Muscle of arm (tissue), 14 donors: ENCODE data around the gene FOXS1. TPM values are rescaled to one million over a fixed set of nuclear protein-coding genes. Genes with fewer than 3 reads are reported as not detected.
A peak's percentile ranks its signal among the peaks of the same experiment; 100 is the strongest.

Experiments
- DNase-seq: peaks from one replicate; pipeline ENCODE4 v3.0.0-alpha.2; 2013
- long read RNA-seq, 11 donors: transcript quantifications; one replicate each; lab custom pipeline, GENCODE V29; 2026
- polyA plus RNA-seq, 12 donors: library from polyadenylated mRNA; unstranded; fragments of 120-200 nt; gene quantifications; one replicate each; pipeline ENCODE4 v1.2.1, GENCODE V29; 2013; ENCODE audit not compliant: insufficient read length in 12 of 12

The FOXS1 gene
- polyA plus RNA-seq = 10 to 100 TPM in 1 of 12 donors, 1 to 10 TPM in 10, not detected in 1; 3.9 to 10.5 (median 4.7) TPM
- long read RNA-seq, donor 1, partial matches to known transcripts = 0 of 1 reads
- long read RNA-seq, donor 1, other reads (novel, unspliced or antisense) = 0 of 1 reads
- long read RNA-seq, donor 2, transcript FOXS1-201 (1 exons, 1,319 nt) = major isoform, 5 of 5 reads
- long read RNA-seq, donor 2, partial matches to known transcripts = 0 of 5 reads
- long read RNA-seq, donor 2, other reads (novel, unspliced or antisense) = 0 of 5 reads
- long read RNA-seq, donor 3, transcript FOXS1-201 (1 exons, 1,319 nt) = major isoform, 5 of 5 reads
- long read RNA-seq, donor 3, partial matches to known transcripts = 0 of 5 reads
- long read RNA-seq, donor 3, other reads (novel, unspliced or antisense) = 0 of 5 reads
- long read RNA-seq, donor 4, partial matches to known transcripts = 0 of 3 reads
- long read RNA-seq, donor 4, other reads (novel, unspliced or antisense) = 0 of 3 reads
- long read RNA-seq, donor 5, transcript FOXS1-201 (1 exons, 1,319 nt) = major isoform, 5 of 5 reads
- long read RNA-seq, donor 5, partial matches to known transcripts = 0 of 5 reads
- long read RNA-seq, donor 5, other reads (novel, unspliced or antisense) = 0 of 5 reads
- long read RNA-seq, donor 6, partial matches to known transcripts = 0 of 4 reads
- long read RNA-seq, donor 6, other reads (novel, unspliced or antisense) = 0 of 4 reads
- long read RNA-seq, donor 7, partial matches to known transcripts = 0 of 2 reads
- long read RNA-seq, donor 7, other reads (novel, unspliced or antisense) = 0 of 2 reads
- long read RNA-seq, donor 8, transcript FOXS1-201 (1 exons, 1,319 nt) = major isoform, 7 of 7 reads
- long read RNA-seq, donor 8, partial matches to known transcripts = 0 of 7 reads
- long read RNA-seq, donor 8, other reads (novel, unspliced or antisense) = 0 of 7 reads
- long read RNA-seq, donor 9, transcript FOXS1-201 (1 exons, 1,319 nt) = major isoform, 8 of 8 reads
- long read RNA-seq, donor 9, partial matches to known transcripts = 0 of 8 reads
- long read RNA-seq, donor 9, other reads (novel, unspliced or antisense) = 0 of 8 reads
- long read RNA-seq, donor 10, transcript FOXS1-201 (1 exons, 1,319 nt) = major isoform, 5 of 5 reads
- long read RNA-seq, donor 10, partial matches to known transcripts = 0 of 5 reads
- long read RNA-seq, donor 10, other reads (novel, unspliced or antisense) = 0 of 5 reads
- long read RNA-seq, donor 11, partial matches to known transcripts = 0 of 4 reads
- long read RNA-seq, donor 11, other reads (novel, unspliced or antisense) = 0 of 4 reads

DNA sequence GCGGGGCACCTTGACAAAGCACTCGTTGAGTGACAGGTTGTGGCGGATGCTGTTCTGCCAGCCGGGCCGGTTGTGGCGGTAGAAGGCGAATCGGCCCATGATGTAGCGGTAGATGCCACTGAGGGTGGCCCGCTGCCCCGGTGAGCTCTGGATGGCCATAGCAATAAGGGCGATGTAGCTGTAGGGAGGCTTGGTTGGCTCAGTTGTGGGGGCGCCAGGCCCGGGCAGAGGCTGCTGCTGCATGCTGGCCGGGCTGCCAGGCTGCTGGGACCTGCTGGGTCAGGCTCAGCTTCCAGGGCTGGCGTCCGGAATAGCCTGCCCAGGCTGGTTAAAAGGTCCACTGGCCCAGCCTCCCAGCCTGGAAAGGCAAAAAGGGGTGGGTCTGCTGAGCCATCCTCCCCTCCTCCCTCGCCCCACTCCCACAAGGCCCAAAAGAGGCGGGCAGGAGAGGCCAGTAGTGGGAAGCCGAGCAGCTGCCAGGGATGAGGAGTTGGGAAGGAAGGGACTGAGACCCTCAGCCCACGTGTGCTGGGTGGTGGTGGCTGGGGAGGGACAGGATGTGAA lies at the start of gene FOXS1:
FOXS1 (minus strand) TSS at position 305 of the 564 bp plus-strand sequence; CDS start at position 243, 62 bp downstream.
- DNase-seq = no peak

DNA sequence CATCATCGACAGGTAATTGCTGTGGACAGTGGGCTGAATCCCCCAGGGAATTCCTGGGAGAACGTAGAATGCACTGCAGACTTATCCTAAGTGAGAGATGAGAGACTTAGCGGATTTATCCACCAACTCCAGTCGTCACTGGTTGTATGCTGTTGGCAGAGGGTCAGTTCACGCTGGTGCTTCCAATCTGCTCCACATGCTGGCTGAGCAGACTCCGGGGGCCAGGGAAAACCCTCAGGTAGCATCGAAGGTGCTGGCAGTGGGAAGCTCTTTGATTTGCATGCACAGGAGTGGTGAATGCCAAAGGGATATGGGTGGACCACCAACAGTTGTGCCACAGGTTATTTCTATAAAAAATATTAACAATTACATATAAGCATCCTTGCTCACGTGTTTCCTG lies 45.2 kb upstream of the FOXS1 start:
- no peak for DNase-seq

DNA sequence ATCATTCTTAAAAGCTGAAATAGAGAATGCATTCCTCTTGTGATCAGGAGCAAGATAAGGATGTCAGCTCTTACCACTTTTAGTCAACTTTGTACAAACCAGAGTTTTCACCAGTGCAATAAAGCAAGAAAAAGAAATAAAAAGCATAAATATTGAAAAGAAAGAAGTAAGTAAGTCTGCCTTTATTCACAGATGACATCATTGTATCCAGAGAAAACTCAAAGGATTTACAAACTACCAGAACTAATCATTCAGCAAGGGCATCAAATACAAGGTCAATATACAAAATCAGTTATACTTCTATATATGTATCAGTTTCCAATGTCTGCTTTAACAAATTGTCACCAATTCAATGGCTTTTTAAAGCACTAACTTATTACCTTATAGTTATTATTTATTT lies 38.4 kb upstream of the FOXS1 start:
- DNase-seq = no peak

- no peak for DNase-seq
These were observed 36.5 kb upstream of the FOXS1 start for GRCh38 chr20:31881945-31882344.

DNA sequence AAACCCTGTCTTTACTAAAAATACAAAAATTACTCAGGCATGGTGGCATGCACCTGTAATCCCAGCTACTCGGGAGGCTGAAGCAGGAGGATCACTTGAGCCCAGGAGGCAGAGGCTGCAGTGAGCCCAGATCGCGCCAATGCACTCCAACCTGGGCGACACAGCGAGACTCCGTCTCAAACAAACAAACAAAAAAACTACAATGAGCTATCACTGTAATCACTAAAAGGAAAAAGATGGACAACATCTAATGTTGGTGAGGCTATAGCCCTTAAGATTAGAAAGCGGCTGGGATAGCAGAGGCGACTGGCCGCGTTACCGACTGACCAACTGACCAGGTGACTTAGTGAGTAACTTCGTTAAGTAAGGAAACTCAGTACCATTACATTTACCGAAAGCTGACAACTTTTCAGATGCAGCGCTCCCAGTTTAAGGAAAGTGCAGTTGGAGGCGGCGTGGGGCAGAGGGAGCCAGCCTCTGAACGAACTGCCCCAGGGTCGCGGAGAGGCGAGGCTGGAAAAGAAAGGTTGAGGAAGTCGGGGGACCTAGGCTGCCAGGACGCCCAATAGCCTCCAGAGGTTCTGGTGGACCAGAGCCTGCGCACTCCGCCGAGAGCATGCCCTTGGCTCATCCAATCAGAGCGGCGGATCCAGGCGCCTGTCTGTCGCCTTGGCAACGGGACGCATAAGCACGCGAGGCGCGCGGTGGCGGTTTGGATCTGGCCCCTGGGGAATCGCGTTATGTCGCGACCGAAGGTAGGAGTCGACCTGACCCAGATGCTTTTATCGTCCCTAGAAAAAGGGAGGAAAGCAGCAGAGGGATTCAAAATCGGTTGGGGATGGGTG lies 34.0 kb upstream of the FOXS1 start:
- DNase-seq = peak; percentile 86

DNA sequence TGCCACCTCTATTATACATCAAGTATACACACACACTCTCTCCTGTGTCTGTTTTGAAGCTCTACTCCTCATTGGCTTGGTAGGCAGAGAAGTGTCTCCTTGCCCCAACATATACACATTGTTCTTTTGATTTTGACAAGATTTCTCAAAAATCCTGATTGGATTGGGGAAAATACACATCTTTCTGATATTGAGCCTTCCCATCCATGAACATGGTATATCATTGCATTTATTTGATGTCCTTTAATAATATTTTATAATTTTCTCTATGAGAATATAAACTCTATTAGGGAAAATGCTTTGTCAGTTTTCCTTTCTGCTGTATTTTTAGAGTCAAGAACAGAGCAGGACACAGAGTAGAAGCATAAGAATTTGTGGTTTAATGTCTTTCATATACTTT lies 32.3 kb upstream of the FOXS1 start:
- no peak for DNase-seq

GRCh38 chr20:31875671-31876070 lies 30.3 kb upstream of the FOXS1 start:
- no peak for DNase-seq

GRCh38 chr20:31872406-31872805 lies 27.0 kb upstream of the FOXS1 start:
- no peak for DNase-seq

- DNase-seq = no peak
These were observed 26.2 kb upstream of the FOXS1 start for GRCh38 chr20:31871618-31871954.

DNA sequence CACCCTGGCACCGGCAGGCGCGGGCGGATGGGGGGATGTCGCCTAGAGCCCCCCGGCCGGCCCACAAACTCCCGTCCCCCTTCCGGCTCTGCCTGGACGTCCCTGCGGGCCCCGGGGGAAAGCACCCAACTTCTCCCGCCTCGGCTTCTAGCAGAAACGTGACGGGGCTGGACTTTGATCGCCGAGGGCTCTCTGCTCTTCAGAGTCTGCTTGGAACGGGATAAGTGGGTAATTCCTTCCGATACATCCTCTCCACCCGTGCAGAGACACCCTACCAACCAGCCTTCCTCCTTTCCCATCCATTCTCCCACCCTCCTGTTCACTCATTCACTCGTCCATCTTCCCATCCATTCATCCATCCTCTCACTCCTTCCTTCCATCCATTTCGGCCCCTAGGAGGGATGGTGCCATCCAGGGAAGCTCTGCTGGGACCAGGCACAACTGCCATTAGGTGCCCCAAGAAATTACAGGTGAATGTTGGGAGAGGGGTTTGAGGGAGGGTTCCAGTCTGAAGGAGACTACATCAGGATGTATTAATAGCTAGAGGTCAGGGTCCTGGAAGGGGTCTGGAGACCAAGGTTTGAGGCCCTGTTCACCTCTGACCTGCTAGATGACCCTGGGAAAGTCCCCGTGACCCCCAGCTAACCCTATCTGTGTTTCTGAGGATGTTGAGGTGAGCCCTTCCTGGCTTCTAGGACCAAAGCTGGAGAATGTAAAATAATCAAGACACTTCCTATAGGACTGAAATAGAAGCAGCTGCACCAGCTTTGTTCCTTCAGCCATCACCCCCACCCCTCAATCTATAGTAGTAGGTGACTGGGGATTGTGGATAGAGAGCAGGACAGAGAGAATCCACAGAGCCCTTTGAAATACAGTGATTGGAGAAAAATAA lies 25.6 kb upstream of the FOXS1 start:
- no peak for DNase-seq

GRCh38 chr20:31869942-31870725 lies 24.7 kb upstream of the FOXS1 start, which contains the start of the genes DUSP15 and TTLL9:
Gene DUSP15 (minus strand): TSS chr20:31870527. CDS start chr20:31870337, 190 bp downstream.
Gene TTLL9 (plus strand): TSS chr20:31870634. CDS start chr20:31871127, 493 bp downstream.
- no peak for DNase-seq

- DNase-seq = no peak
These were observed 24.2 kb upstream of the FOXS1 start for GRCh38 chr20:31869673-31869941.

DNA sequence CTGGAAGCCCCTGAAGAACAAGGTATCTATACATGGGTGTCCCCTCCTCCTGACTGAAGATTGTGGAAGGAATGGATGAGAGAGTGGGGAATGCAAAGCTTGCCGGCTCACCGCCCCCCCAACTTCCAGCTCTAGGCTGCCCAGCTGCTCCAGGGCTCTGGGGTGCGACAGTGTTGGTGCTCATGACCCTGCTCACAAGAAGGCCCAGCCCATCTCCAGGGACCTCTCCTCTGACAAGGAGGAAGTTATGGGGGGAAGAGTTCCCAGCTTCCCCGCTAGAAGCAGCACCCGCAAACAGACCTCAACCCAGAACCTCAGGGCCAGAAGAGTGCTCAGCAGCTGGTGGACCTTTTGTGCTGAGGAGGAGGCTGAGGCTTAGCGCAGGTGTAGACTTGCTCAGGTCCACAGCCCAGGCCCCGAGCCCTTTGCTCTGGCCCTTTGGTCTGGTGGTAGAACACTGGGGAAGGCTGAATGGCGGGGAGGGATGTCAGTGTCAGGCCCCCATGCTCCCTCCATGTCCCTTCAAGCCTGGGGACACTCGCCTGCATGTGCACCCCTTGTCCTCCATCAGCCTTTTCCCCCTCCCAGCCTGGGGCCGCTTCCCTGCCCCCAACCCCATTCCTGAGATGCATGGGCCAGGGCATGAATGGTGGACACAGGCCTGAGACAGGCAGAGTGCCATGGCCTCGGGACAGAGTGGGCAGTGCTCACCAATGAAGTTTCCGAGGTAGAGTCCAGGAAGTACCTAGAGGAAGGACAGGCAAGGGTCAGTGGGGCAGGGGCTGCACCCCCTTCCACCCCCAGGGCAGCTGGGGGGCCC lies 23.7 kb upstream of the FOXS1 start:
- DNase-seq = no peak

DNA sequence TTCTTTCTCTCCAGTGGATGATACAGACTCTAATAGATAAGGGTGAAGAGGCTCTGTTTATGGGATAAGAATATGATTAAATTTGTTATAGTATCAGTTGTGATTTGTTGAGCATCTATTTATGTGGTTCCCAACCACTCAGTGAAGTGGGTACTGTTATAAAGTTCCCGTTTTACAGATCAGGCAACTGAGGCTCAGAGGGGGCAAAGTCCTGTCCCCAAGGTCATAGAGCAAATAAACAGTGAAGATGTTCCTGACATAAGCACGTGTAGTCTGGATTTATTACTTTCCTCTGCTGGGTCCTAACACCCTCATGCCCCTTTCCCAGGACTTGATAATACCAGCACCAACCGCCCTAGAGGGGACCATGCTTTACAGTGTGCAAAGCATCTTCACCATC lies 20.8 kb upstream of the FOXS1 start:
- DNase-seq = no peak

- no peak for DNase-seq
These were observed 19.4 kb upstream of the FOXS1 start for GRCh38 chr20:31864521-31865400.

DNA sequence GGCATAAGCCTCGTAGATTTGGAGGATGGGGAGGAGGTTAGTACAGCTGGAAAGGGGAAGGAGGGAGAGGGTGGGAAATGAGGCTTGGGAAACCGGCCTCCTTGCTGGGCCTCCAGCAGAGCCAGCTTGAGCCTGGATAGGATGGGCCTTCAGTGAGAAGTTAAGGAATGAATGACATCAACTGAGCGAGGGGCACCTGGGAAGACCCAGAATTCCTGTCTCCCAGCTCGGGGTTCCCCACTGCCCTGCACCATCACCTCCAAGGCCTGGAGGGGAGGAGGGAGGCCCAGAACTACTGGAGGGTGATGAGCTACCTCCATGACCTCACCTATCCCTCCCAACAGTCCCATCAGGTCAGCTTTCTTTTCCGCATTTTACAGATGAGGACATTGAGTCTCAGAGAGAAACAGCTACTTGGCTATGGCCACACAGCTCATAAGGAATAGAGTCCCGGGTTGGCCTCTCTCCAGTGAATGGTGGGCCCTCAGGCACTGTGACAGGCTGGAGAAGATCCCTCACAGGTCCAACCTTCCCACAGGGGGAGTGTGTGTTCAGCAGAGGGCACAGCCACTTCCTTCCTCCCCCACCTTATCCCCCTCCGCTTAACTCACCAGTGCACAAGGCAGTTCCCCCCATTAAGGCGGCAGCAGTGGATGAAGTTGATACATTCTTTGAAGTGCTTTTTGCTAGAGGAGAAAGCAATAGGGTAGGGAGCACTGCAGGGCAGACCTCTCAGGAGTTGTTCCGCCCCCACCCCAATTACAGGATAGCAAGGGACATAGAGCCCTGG lies 18.1 kb upstream of the FOXS1 start:
- DNase-seq = no peak
